Suppressor macrophage (primary cell): ENCODE data around the gene DHRS4L2.
"Not testable (repeated sequence)": the region's sequence is repeated elsewhere in the genome, so short reads cannot be mapped to it uniquely, and the experiment has no call there.

Source experiments
- DNase-seq, 4 experiments: peaks; one replicate each; pipeline ENCODE4 v3.0.0-alpha.2; 2020 to 2022

The DHRS4L2 gene

DNA sequence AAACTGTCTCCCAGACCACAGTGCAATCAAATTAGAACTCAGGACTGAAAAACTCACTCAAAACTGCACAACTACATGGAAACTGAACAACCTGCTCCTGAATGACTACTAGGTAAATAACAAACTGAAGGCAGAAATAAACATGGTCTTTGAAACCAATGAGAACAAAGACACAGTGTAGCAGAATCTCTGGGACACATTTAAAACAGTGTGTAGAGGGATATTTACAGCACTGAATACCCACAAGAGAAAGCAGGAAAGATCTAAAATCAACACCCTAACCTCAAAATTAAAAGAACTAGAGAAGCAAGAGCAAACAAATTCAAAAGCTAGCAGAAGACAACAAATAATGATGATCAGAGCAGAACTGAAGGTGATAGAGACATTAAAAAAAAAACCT, 14.7 kb upstream of the DHRS4L2 start:
- DNase-seq = not testable (repeated sequence)

DNA sequence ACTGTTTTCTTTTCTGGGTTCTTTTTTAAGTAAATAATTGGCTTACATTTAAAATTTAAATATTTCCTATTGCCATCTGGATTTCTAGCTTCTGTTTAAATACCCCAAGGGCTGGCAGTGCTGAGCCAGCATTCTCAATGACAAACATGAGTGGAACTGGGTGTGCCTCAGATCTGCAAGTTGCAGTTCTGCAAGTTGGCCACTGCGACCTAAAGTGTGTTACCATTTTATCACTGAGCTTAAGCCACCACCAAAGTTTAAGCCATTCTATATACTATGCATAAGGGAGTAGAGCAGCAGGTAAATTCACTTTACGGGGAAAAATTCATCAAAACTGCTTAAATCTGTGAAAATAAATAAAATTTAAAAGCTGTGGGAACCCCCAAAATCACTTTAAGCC, 11.5 kb upstream of the DHRS4L2 start:
- DNase-seq = peak in 2 of 4 experiments; percentile 29 to 56

DNA sequence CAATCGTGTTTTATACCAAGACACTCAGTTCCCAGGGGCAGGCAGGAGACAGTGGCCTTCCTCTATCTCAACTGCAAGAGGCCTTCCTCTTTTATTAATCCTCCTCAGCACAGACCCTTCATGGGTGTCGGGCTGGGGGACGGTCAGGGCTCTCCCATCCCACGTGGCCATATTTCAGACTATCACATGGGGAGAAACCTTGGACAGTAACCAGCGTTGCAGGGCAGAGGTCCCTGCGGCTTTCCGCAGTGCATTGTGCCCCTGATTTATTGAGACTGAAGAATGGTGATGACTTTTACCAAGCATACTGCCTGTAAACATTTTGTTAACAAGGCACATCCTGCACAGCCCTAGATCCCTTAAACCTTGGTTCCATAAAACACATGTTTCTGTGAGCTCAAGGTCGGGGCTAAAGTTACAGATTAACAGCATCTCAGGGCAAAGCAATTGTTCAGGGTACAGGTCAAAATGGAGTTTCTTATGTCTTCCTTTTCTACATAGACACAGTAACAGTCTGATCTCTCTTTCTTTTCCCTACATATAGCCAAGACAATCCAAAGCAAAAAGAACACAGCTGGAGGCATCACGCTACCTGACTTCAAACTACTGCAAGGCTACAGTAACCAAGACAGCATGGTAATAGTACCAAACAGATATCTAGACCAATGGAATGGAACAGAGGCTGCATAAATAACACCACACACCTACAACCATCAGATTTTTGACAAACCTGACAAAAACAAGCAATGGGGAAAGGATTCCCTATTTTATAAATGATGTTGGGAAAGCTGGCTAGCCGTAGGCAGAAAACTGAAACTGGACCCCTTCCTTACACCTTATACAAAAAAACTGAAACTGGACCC, 6.5 kb upstream of the DHRS4L2 start:
- not testable (repeated sequence) for DNase-seq

DNA sequence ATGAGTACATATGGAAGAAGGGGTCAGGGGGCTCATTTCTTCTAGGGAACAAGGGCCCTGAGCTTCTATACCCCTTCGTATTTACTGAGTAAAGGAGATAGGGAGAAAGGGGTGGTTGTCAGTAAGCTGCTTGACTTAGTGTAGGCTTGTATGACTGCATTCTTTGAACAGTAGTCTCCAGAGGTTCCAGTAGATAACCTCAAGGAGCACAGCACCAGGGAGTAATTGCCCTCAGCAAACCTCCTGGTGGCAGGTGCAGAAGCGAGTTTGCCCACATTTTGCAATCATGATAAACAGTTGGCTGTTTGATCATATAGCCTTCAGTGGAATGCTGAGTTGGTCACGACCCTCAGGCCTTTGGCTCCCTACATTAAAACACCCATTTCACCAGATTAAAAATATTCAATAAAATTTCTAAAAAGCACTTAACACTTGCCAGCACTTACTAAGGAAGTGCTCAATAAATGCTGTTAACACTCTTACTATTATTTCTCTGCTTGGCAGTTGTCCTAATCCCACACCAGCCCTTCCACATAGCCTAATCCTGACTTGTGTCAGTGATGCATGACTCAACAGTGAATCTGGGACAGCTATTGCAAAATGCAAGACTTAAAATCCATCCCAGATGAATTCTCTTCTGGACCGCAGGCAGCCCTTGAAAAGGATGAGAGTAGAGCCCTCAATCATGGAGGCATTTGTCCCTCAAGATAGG, 3.7 kb upstream of the DHRS4L2 start:
- DNase-seq = peak in 2 of 4 experiments; percentile 19

DNA sequence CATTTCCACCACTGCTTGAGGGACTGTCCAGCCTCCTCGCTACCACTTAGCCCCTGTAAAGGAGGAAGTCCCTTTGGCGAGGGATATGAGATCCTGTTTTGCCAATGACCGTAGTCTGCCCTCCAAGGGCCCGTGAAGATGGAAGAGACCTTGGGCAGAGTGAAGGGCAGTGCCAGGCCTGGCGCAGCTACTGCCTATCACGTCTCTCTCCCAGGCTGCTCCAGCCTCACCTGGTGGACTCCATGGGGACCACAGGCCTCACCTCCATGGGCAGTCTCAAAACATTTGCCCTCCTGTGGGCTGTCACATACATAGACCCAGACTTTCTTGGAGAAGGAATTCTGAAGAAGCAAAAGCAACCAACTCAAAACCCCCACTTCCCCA, 514 bp upstream of the DHRS4L2 start:
- peak in 2 of 4 experiments; percentile 60 to 63 for DNase-seq

DNA sequence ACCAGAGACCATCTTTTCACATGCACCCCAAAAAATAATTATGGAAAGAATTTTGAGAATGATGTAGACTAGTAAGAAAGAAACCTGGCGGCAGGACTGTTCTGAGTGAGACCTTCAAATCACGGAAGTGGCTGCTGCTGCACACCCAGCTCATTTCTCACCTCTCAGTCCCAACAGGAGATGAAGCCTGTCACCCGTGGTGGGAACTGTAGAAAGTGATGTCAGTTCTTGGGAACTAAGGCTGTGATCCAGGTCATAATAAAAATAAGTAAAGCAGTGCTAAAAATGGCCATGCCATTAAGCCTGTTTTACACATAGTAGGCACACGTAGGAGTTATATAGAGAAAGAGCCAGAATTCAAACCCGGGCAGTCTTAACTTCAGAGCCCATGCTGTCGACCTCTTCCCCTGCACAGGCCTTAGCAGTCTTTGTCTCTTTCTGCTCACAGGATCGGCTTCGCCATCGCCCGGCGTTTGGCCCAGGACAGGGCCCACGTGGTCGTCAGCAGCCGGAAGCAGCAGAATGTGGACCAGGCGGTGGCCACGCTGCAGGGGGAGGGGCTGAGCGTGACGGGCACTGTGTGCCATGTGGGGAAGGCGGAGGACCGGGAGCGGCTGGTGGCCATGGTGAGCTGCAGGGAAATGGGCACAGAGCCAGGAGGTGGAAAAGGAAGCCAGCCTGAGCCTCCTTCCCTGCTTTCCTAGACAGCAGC, 1.2 kb downstream of the DHRS4L2 start:
- DNase-seq = not testable (repeated sequence)

DNA sequence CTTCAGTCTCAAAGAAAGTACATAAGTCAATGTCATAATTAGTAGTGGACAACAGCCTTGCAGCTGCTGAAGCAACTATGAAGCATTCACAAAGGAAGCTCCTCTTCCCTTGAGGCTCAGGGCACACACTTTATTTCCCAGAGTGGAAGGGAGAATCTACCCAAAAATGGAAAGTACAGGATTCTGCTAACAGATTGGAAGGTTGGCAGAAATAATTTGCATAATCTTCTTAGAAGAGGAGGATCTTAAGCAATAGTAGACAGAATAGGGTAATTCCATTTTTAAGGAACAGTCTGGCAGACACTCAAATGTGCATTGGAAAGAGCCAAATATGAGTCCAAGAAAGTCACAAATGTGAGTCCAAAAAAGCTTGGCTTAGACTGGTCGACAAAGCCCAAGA, 2.2 kb downstream of the DHRS4L2 start:
- DNase-seq = peak in 3 of 4 experiments; percentile 9 to 40 (median 28)

DNA sequence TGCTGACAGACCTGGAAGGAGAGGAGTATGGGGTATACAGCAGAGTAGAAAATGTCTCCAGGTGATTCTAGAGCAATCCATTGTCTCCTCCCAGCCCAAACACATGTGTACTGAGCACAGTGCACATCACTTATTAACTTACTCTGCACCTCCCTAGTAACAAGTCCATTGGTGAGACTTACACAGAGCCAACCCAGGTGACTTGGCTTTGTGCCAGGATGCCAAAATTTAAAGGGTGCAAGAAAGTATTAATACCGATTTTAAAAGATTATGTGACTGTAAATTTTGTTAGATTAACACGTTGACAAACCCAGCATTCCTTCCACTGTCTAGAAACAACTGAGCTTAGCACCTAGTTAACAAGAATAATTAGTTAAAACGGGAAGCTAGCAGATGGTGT, 4.3 kb downstream of the DHRS4L2 start:
- DNase-seq = not testable (repeated sequence)

DNA sequence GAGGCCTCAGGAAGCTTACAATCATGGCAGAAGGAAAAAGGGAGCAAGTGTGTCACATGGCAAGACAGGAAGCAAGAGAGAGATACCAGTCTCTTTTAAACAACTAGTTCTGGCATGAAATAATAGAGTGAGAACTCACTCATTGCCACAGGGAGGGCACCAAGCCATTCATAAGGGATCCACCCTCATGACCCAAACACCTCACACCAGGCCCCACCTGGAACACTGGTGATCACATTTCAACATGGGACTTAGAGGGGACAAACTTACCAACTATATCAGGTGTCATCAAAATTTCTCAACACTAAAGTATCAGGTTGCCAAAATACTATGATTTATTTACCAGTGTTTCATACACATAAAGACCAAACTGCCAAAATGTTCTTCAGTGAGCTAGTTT, 7.3 kb downstream of the DHRS4L2 start:
- not testable (repeated sequence) for DNase-seq

DNA sequence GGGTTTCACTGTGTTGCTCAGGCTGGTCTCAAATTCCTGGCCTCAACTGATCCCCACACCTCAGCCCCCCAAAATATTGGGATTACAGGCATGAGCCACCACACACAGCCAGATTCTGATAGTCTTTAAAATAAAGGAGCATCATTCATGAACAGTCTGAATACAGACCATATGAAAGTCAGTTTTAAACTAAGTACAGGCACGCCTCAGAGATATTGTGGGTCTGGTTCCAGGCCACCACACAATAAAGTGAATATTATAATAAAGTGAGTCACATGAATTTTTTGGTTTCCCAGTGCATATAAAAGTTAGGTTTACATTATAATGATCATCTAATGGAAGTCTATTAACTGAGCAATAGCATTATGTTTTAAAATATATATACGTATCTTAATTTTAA, 8.1 kb downstream of the DHRS4L2 start:
- DNase-seq = not testable (repeated sequence)

DNA sequence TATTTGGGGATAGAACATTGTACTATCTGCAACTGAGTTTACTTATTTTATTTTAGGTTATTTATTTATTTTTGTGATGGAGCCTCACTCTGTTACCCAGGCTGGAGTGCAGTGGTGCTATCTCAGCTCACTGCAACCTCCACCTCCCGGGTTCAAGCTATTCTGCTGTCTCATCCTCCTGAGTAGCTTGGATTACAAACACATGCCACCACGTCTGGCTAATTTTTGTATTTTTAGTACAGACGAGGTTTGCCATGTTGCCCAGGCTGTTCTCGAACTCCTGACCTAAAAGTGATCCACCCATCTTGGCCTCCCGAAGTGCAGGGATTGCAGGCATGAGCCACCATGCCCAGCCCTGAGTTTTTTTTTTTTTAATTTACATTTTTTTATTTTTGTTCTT, 10.9 kb downstream of the DHRS4L2 start:
- DNase-seq = not testable (repeated sequence)

DNA sequence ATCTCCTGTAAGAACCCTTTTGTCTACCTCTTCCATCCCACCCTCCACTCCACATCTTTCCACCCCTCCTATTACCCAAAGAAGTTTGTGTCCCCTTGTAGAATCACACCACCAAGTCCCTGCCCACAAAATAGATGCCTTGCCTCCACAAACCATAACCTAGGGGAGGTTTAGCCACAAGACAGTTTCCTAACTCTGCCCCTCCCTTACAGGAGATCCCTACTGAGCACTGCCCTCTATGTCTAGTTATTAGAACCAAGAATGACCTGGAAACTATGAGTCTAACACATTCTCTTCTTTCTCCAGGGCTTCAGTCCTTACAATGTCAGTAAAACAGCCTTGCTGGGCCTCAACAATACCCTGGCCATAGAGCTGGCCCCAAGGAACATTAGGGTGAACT, 12.3 kb downstream of the DHRS4L2 start:
- DNase-seq = not testable (repeated sequence)

DNA sequence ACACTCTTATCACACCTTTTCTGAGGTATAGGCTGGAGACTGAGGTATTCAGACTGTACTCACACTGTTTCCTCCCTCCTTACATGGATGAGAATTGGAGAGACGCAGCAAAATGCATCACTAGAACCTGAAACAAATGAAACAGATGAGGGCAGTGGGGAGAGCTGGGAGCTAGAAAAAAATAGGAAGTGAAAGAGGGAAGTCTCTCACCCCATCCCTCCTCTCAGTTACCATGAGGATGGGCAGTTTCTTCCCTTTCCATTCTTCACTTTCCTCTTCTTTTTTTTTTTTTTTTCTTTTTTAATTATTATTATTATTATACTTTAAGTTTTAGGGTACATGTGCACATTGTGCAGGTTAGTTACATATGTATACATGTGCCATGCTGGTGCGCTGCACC, 12.9 kb downstream of the DHRS4L2 start:
- peak in 3 of 4 experiments; percentile 18 to 71 (median 53) for DNase-seq

DNA sequence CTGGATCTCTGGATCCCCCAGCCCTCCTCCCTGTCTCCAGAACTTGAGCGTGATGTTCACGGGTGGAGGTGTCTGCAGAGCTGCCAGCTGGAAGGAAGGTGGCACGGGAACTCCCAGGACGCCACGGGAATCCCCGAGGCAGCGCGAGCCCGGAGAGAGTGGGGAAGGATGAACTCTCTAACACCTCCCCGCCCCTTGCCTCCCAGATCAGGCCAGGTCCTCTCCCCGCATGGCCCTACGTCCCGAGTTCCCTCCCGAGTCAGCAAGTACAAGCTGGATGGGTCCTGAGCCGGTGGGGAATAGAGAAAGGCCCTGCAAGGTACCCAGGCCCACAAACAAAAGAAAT, 17.7 kb downstream of the DHRS4L2 start:
- peak in 1 of 4 experiments; percentile 7 for DNase-seq

DNA sequence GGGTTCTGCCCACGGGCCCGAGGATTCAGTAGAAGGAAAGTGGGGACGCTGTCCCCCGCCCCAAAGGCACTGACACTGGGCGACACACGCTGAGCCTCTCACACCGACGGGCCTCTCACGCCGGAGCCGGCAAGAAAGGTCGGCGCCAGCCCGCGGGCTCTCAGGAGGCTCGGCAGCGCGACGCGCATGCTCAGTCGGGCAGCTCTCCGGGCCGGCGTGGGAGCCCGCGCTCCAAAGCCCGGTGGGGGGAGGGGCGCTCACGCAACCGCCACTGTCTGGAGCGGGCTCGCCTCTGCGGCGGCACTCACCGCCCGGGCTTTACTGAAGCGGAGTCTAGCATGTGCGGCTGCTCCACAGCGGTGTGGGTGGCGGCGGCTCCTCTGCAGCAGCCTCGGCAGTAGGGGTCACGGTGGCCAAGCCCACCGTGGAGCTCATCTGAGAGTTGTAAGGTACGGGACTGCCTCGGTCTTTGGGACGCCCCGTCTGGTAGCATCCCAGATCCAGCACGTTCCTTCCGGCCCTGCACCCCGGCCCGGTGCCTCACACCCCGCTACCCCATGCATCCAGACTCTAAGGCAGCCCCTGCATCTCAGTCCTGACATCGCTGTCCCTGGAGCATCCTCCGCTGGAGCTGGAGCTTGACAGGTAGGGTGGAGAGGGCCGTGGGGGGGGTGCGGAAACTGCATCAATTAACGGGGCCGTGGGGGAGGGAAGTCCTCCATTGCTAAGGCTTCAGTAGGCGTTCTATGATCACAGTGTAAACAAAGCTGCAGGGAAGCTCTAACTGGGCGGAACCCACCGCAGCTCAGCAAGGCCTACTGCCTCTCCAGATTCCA, 18.3 kb downstream of the DHRS4L2 start:
- peak; percentile 38 to 78 (median 56) for DNase-seq

DNA sequence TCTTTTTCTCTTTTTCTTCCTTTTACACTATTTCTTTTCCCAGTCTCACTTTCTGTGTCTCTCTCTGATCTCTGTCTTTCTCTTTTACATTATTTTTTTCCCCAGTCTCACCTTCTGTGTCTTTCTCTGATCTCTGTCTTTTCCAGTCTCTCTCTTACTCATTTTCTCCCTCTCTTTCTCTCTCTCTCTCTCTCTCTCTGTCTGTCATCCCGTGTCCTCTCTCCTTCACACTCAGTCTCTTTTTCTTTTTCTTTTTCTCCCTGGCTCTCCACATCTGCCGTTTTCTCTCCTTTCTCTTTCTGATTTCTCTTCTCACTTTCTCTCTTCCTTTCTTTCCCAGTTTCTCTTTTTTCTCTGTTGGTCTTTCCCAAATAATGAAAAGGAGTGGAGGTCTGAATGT, 22.3 kb downstream of the DHRS4L2 start:
- DNase-seq = no peak

DNA sequence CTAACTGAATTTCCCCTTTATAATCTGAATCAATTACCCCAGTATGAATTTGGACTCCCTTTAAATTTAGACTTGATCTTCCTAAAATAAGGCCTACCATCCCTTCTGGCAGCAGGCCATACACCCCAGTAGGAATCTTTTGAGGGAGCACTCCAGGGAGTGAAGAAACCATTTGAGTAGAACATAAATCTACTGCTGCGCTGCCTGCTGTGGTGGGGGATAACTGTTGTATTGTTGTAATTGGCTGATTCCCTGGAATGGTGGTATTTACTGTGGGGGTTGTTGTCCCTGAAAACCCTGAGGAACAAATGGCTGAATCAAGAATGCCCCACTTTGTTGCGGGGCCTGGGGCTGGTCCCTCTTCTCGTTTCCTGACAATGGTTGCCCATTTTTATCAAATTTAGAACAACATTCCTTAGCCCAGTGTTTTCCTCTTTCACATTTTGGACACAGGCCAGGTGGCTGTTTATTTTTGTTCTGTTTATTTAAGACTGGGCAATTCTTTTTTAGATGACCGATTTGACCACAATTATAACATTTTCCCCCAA, 24.1 kb downstream of the DHRS4L2 start:
- not testable (repeated sequence) for DNase-seq

DNA sequence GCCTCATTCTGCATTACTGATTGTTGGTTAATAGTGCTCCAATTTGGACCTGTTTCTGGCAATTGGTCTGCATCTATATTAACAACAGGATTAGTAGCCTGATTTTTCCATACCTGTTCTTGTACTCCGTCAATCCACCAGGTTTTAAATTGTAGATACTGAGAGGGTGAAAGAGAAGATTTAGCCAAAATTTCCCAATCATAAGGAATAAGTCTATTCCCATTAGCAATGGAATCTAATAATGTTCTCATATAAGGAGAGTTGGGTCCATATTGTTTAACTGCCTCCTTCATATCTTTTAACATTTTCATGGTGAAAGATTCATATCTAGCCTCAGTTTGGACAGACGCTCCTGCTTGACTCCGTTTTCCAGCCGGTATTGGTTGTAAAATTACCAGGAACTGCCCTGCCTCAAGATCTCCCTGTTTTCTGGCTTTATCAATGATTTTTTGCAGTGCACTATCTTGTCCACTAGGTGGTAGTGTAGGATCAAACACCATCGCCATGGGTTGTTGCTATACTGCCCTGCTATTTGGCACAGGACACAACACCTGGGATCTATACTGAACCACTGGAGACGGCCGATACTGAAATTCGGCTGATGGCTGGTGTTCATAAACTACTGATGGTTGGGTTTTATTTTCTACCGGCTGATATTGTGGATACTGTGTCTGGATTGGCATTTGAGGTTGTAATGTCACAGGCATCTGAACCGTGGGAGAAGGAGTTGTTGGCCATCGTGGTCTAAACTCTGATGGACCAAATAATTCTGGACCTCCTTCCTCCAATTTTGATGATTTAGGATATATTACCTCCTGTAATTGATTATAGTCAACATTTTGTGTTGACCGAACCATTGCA, 25.2 kb downstream of the DHRS4L2 start:
- peak; percentile 72 to 84 (median 78) for DNase-seq

DNA sequence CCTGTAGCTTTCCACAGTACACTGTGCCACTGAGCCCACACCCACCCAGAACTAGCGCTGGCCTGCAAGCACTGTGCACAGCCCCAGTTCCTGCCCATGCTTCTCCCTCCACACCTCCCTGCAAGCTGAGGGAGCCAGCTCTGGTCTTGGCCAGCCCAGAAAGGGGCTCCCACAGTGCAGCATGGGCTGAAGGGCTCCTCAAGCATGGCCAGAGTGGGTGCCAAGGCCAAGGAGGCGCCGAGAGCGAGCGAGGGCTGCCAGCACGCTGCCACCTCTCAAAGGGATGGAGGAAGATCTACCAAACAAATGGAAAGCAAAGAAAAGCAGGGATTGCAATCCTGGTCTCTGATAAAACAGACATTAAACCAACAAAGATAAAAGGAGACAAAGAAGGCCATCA, 27.0 kb downstream of the DHRS4L2 start:
- DNase-seq = not testable (repeated sequence)

DNA sequence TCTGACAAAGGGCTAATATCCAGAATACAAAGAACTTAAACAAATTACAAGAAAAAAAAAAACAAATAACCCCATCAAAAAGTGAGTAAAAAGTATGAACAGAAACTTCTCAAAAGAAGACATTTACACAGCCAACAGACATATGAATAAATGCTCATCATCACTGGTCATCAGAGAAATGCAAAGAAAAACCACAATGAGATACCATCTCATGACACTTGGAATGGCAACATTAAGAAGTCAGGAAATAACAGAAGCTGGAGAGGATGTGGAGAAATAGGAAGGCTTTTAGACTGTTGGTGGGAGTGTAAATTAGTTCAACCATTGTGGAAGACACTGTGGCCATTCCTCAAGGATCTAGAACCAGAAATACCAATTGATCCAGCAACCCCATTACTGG, 30.2 kb downstream of the DHRS4L2 start:
- peak in 2 of 4 experiments; percentile 61 to 63 for DNase-seq

DNA sequence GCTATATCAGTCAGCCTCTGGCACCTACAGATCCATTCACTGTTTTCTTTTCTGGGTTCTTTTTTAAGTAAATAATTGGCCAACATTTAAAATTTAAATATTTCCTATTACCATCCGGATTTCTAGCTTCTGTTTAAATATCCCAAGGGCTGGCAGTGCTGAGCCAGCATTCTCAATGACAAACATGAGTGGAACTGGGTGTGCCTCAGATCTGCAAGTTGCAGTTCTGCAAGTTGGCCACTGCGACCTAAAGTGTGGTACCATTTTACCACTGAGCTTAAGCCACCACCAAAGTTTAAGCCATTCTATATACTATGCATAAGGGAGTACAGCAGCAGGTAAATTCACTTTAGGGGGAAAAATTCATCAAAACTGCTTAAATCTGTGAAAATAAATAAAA, 31.2 kb downstream of the DHRS4L2 start:
- DNase-seq = peak in 3 of 4 experiments; percentile 25 to 45 (median 32)
